ENCODE data around the gene PCNT. TPM values are rescaled to one million over a fixed set of nuclear protein-coding genes. Genes with fewer than 3 reads are reported as not detected.

The PCNT gene
- total RNA-seq, 1 donor from 2014 or later: 11.1 TPM

DNA sequence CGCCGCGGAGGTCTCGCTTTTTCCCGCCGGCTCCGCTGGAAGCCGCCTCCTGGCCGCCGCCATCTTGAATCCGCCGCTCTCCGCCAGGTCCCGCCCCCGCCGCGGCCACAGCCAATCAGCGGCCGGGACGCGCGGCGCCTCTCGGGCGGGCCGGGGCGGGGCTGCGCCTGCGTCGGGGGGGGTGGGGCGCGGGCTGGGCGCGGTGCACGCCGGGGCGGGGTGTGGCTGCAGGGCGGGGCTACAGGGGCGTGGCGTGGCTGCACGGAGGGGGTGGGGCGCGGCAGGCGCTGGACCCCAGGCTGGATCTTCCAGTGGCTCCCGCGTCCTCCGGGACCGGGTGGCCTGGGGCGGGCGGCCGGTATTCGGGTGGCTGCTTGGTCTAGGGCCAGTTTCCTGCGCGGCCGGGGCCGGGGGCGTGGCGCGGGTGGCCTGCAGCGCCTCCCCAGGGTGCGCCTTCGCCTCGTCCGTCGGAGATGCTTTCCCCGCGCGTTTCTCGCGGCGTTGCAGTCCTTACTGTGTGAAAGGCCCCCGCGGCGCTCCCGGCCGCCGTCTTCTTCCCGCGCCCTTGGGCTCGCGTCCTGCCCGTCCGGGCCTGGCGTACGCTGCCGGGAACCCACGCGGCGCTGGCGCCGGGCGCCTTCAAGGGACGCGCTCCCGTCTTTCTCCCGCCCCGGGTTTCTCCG, 575 bp downstream of the PCNT start:
- TF ChIP-seq, protein P1, sequence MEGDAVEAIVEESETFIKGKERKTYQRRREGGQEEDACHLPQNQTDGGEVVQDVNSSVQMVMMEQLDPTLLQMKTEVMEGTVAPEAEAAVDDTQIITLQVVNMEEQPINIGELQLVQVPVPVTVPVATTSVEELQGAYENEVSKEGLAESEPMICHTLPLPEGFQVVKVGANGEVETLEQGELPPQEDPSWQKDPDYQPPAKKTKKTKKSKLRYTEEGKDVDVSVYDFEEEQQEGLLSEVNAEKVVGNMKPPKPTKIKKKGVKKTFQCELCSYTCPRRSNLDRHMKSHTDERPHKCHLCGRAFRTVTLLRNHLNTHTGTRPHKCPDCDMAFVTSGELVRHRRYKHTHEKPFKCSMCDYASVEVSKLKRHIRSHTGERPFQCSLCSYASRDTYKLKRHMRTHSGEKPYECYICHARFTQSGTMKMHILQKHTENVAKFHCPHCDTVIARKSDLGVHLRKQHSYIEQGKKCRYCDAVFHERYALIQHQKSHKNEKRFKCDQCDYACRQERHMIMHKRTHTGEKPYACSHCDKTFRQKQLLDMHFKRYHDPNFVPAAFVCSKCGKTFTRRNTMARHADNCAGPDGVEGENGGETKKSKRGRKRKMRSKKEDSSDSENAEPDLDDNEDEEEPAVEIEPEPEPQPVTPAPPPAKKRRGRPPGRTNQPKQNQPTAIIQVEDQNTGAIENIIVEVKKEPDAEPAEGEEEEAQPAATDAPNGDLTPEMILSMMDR (IDR thresholded peaks at IDR 0.05; ENCODE audit: insufficient read depth, low read length, severe bottlenecking): no peak
- DNase-seq (ENCODE audit: low read depth): peak; percentile 30
- peaks cover 3% of the 10 kb centered on the region for H3K36me3 ChIP-seq (ENCODE audit: control insufficient read depth, insufficient read depth, low read length)
- peak overlapping the region; percentile 94 for H3K4me3 ChIP-seq (ENCODE audit: low read depth, low read length)
- H3K27me3 ChIP-seq (ENCODE audit: control insufficient read depth, insufficient read depth, low read length): no peaks in the 10 kb centered on the region
- FAIRE-seq: no peak

DNA sequence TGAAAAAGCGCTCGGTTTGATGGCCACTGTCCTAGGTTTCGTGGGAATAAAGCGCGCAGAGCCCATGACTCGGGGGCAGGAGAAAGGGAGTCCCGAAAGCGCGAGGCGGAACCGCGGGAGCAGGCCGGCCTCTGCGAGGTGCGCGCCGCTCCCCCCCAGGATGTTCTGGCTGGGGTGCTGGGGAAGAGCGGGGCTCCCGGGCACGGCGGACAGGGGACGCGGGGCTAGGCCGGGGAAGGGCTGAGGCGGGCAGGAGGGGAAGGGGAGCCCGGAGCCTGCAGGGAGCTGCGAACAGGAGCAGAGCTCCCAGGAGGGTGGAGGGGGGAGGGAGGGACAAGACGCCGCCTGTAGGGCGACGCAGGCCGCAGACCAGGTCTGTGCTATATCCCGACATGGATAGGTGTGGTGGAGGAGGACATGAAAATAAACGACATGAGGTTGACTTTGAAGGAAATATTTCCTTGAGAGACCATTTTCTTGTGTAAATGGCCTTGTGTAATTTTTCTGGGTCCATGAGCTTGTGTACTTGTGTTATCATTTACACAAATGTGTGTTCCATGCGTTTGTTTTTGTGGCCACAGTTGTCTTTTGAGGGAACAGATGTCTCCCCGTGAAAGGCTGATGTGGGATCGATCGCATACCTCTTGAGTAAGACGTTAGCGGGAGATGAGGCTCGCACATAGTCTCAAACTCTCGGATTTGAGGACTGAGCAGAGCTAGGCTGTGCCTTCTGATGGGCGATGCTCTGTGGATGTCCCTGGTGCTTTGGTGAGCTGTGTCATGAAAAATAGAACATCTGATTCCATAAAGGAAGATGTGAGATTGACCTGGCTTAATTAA, 1.3 kb downstream of the PCNT start:
- no peak for FAIRE-seq
- Histone ChIP-seq H3K4me3 (ENCODE audit: low read depth, low read length) (peak overlapping the region; percentile 94), H3K27me3 (ENCODE audit: control insufficient read depth, insufficient read depth, low read length) (no peaks in the 10 kb centered on the region), H3K36me3 (ENCODE audit: control insufficient read depth, insufficient read depth, low read length) (peaks cover 6% of the 10 kb centered on the region)
- TF ChIP-seq, protein P1 (IDR thresholded peaks at IDR 0.05; ENCODE audit: insufficient read depth, low read length, severe bottlenecking): peak; percentile 57
- DNase-seq (ENCODE audit: low read depth): peak; percentile 50

GRCh38 chr21:46326110-46326703, 2.3 kb downstream of the PCNT start:
- Histone ChIP-seq H3K4me3 (ENCODE audit: low read depth, low read length) (no peak overlapping the region), H3K27me3 (ENCODE audit: control insufficient read depth, insufficient read depth, low read length) (no peaks in the 10 kb centered on the region), H3K36me3 (ENCODE audit: control insufficient read depth, insufficient read depth, low read length) (peaks cover 6% of the 10 kb centered on the region)
- FAIRE-seq (no peak), DNase-seq (ENCODE audit: low read depth) (no peak)
- TF ChIP-seq, protein P1 (IDR thresholded peaks at IDR 0.05; ENCODE audit: insufficient read depth, low read length, severe bottlenecking): peak; percentile 10

DNA sequence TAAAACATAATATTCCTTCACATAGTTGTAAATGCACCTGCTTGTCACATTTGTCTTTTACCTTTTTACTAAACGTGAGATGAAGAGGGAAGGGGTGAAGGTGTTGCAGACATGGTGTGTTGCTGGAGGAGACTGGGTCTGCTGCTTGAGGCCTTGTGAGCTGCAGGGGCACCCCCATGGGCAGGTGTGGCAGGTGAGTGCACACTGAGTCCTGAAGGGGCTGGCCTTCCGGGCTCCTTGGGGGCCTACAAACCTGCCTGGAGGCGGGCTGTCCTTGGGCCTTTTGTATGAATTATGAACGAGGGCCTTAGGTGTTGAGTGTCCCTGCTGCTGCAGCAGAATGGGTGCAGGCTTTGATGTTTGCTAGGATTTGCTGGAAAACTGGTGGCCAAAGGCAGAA, 3.8 kb downstream of the PCNT start:
- Histone ChIP-seq H3K36me3 (ENCODE audit: control insufficient read depth, insufficient read depth, low read length) (peaks cover 6% of the 10 kb centered on the region), H3K27me3 (ENCODE audit: control insufficient read depth, insufficient read depth, low read length) (no peaks in the 10 kb centered on the region), H3K4me3 (ENCODE audit: low read depth, low read length) (no peak overlapping the region)
- DNase-seq (ENCODE audit: low read depth) (no peak), FAIRE-seq (no peak)
- TF ChIP-seq, protein P1 (IDR thresholded peaks at IDR 0.05; ENCODE audit: insufficient read depth, low read length, severe bottlenecking): no peak

- Histone ChIP-seq H3K36me3 (ENCODE audit: control insufficient read depth, insufficient read depth, low read length) (peaks cover 6% of the 10 kb centered on the region), H3K27me3 (ENCODE audit: control insufficient read depth, insufficient read depth, low read length) (no peaks in the 10 kb centered on the region), H3K4me3 (ENCODE audit: low read depth, low read length) (no peak overlapping the region)
- TF ChIP-seq, protein P1 (IDR thresholded peaks at IDR 0.05; ENCODE audit: insufficient read depth, low read length, severe bottlenecking): no peak
- FAIRE-seq (no peak), DNase-seq (ENCODE audit: low read depth) (no peak)
Measured at GRCh38 chr21:46328151-46328550, 4.2 kb downstream of the PCNT start.
